Osteoblast (primary cell): Measurements from ENCODE around the gene DBP. TPM values are rescaled to one million over a fixed set of nuclear protein-coding genes. Genes with fewer than 3 reads are reported as not detected.
A peak's percentile ranks its signal among the peaks of the same experiment; 100 is the strongest.

Experiments
- DNase-seq: peaks from one replicate; pipeline ENCODE4 v3.0.0; 2011; ENCODE audit warnings: low spot score, mixed read lengths; ENCODE audit not compliant: insufficient read length; ENCODE audit errors: missing footprints
- H2AFZ ChIP-seq: 2 replicates; pipeline ENCODE4 v1.6.0; 2011; ENCODE audit warnings: mild to moderate bottlenecking, low read length
- H3K27ac ChIP-seq: 2 replicates; pipeline ENCODE4 v1.5.1; 2011; ENCODE audit warnings: mild to moderate bottlenecking, low read depth, low read length, moderate library complexity
- H3K27me3 ChIP-seq: 2 replicates; pipeline ENCODE4 v1.6.0; 2012; ENCODE audit warnings: mild to moderate bottlenecking, control low read depth, inconsistent platforms, low read length, moderate library complexity; ENCODE audit not compliant: insufficient read depth
- H3K36me3 ChIP-seq: 2 replicates; pipeline ENCODE4 v1.5.1; 2011; ENCODE audit warnings: mild to moderate bottlenecking, low read length, control low read depth, moderate library complexity; ENCODE audit not compliant: insufficient read depth
- H3K4me1 ChIP-seq: 2 replicates; pipeline ENCODE4 v1.5.1; 2011; ENCODE audit warnings: mild to moderate bottlenecking, low read length, control low read depth, moderate library complexity; ENCODE audit not compliant: insufficient read depth
- H3K4me2 ChIP-seq: 2 replicates; pipeline ENCODE4 v1.6.0; 2011; ENCODE audit warnings: mild to moderate bottlenecking, low read length; ENCODE audit not compliant: insufficient read depth
- H3K4me3 ChIP-seq: fragments of 200-600 bp; sonication (generic); 3 replicates; pipeline ENCODE4 v1.5.1; 2012; ENCODE audit warnings: mild to moderate bottlenecking, low read length, inconsistent platforms; ENCODE audit not compliant: insufficient read depth
- H3K79me2 ChIP-seq: 2 replicates; pipeline ENCODE4 v1.6.0; 2012; ENCODE audit warnings: mild to moderate bottlenecking, low read length, control low read depth, inconsistent platforms; ENCODE audit not compliant: insufficient read depth
- H3K9me3 ChIP-seq: 2 replicates; pipeline ENCODE4 v1.5.1; 2011; ENCODE audit warnings: low read depth, low read length, control low read depth
- H4K20me1 ChIP-seq: 2 replicates; pipeline ENCODE4 v1.6.0; 2012; ENCODE audit warnings: mild to moderate bottlenecking, low read length, control low read depth; ENCODE audit not compliant: insufficient read depth
- CTCF ChIP-seq: IDR thresholded peaks from 2 replicates; pipeline ENCODE4 v1.5.1; 2011; ENCODE audit warnings: mild to moderate bottlenecking, low read depth, low read length, moderate library complexity; ENCODE audit errors: extremely low read depth
- total RNA-seq: library from RNA; depleted of rRNA; stranded (reverse); fragments of >200 nt; gene quantifications from 2 replicates; pipeline ENCODE4 v1.2.3, GENCODE V29; 2012

The DBP gene
- total RNA-seq, 1 donor, result 14.5 TPM

GRCh38 chr19:48678201-48678600 lies 41.0 kb upstream of the DBP start:
- H3K27me3 ChIP-seq, result peaks cover 5% of the 10 kb centered on the region
- no peak overlapping the region for H3K27ac ChIP-seq
- H3K36me3 ChIP-seq, result no peaks in the 10 kb centered on the region
- H4K20me1 ChIP-seq, result no peaks in the 10 kb centered on the region
- no peaks in the 10 kb centered on the region for H3K9me3 ChIP-seq
- no peak overlapping the region for H3K4me3 ChIP-seq
- H3K79me2 ChIP-seq, result no peaks in the 10 kb centered on the region
- no peak overlapping the region for H2AFZ ChIP-seq
- no peak overlapping the region for H3K4me2 ChIP-seq
- peaks cover 9% of the 10 kb centered on the region for H3K4me1 ChIP-seq
- DNase-seq, result no peak
- TF ChIP-seq CTCF, result no peak

- no peak overlapping the region for H3K4me3 ChIP-seq
- no peak for TF ChIP-seq CTCF
- no peaks in the 10 kb centered on the region for H3K9me3 ChIP-seq
- H4K20me1 ChIP-seq, result no peaks in the 10 kb centered on the region
- H2AFZ ChIP-seq, result no peak overlapping the region
- peaks cover 5% of the 10 kb centered on the region for H3K27me3 ChIP-seq
- no peak overlapping the region for H3K27ac ChIP-seq
- no peak overlapping the region for H3K4me2 ChIP-seq
- no peak for DNase-seq
- no peaks in the 10 kb centered on the region for H3K36me3 ChIP-seq
- H3K4me1 ChIP-seq, result peaks cover 9% of the 10 kb centered on the region
- H3K79me2 ChIP-seq, result no peaks in the 10 kb centered on the region
Observed at GRCh38 chr19:48676887-48677286, 39.7 kb upstream of the DBP start.

GRCh38 chr19:48676487-48676886 lies 39.3 kb upstream of the DBP start:
- TF ChIP-seq CTCF, result no peak
- H4K20me1 ChIP-seq, result no peaks in the 10 kb centered on the region
- H3K27me3 ChIP-seq, result peaks cover 5% of the 10 kb centered on the region
- no peak overlapping the region for H3K27ac ChIP-seq
- H3K4me1 ChIP-seq, result peaks cover 8% of the 10 kb centered on the region
- no peaks in the 10 kb centered on the region for H3K9me3 ChIP-seq
- no peak overlapping the region for H2AFZ ChIP-seq
- no peaks in the 10 kb centered on the region for H3K36me3 ChIP-seq
- H3K79me2 ChIP-seq, result no peaks in the 10 kb centered on the region
- no peak overlapping the region for H3K4me3 ChIP-seq
- H3K4me2 ChIP-seq, result no peak overlapping the region
- peak; percentile 54 for DNase-seq

- DNase-seq, result peak; percentile 100
- H3K4me1 ChIP-seq, result no peaks in the 10 kb centered on the region
- TF ChIP-seq CTCF, result peak; percentile 87
- H3K9me3 ChIP-seq, result no peaks in the 10 kb centered on the region
- peaks cover 5% of the 10 kb centered on the region for H3K27me3 ChIP-seq
- H2AFZ ChIP-seq, result peak overlapping the region; percentile 91
- no peak overlapping the region for H3K4me3 ChIP-seq
- no peaks in the 10 kb centered on the region for H3K36me3 ChIP-seq
- peak overlapping the region; percentile 48 for H3K4me2 ChIP-seq
- no peaks in the 10 kb centered on the region for H3K79me2 ChIP-seq
- no peaks in the 10 kb centered on the region for H4K20me1 ChIP-seq
- no peak overlapping the region for H3K27ac ChIP-seq
Observed at GRCh38 chr19:48674921-48675824, 38.0 kb upstream of the DBP start.
